Hypothalamus (tissue), 51 donors: ENCODE data around the gene HBA1.
A peak's percentile ranks its signal among the peaks of the same experiment; 100 is the strongest.
"Not testable (repeated sequence)": the region's sequence is repeated elsewhere in the genome, so short reads cannot be mapped to it uniquely, and the experiment has no call there.

Source experiments
- DNase-seq, 51 donors: peaks; one replicate each; lab custom pipeline; 2025; lab: John Stamatoyannopoulos, UW

The HBA1 gene

DNA sequence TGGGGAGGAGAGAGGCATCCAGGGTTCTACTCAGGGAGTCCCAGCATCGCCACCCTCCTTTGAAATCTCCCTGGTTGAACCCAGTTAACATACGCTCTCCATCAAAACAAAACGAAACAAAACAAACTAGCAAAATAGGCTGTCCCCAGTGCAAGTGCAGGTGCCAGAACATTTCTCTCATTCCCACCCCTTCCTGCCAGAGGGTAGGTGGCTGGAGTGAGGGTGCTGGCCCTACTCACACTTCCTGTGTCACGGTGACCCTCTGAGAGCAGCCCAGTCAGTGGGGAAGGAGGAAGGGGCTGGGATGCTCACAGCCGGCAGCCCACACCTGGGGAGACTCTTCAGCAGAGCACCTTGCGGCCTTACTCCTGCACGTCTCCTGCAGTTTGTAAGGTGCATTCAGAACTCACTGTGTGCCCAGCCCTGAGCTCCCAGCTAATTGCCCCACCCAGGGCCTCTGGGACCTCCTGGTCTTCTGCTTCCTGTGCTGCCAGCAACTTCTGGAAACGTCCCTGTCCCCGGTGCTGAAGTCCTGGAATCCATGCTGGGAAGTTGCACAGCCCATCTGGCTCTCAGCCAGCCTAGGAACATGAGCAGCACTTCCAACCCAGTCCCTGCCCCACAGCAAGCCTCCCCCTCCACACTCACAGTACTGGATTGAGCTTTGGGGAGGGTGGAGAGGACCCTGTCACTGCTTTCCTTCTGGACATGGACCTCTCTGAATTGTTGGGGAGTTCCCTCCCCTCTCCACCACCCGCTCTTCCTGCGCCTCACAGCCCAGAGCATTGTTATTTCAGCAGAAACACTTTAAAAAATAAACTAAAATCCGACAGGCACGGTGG lies 2.3 kb upstream of the HBA1 start:
- not testable (repeated sequence) for DNase-seq

DNA sequence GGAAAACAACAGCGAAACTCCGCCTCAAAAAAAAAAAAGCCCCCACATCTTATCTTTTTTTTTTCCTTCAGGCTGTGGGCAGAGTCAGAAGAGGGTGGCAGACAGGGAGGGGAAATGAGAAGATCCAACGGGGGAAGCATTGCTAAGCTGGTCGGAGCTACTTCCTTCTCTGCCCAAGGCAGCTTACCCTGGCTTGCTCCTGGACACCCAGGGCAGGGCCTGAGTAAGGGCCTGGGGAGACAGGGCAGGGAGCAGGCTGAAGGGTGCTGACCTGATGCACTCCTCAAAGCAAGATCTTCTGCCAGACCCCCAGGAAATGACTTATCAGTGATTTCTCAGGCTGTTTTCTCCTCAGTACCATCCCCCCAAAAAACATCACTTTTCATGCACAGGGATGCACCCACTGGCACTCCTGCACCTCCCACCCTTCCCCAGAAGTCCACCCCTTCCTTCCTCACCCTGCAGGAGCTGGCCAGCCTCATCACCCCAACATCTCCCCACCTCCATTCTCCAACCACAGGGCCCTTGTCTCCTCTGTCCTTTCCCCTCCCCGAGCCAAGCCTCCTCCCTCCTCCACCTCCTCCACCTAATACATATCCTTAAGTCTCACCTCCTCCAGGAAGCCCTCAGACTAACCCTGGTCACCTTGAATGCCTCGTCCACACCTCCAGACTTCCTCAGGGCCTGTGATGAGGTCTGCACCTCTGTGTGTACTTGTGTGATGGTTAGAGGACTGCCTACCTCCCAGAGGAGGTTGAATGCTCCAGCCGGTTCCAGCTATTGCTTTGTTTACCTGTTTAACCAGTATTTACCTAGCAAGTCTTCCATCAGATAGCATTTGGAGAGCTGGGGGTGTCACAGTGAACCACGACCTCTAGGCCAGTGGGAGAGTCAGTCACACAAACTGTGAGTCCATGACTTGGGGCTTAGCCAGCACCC lies 1.2 kb upstream of the HBA1 start:
- no peak for DNase-seq

DNA sequence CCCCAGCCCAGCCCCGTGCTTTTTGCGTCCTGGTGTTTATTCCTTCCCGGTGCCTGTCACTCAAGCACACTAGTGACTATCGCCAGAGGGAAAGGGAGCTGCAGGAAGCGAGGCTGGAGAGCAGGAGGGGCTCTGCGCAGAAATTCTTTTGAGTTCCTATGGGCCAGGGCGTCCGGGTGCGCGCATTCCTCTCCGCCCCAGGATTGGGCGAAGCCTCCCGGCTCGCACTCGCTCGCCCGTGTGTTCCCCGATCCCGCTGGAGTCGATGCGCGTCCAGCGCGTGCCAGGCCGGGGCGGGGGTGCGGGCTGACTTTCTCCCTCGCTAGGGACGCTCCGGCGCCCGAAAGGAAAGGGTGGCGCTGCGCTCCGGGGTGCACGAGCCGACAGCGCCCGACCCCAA lies 474 bp upstream of the HBA1 start:
- not testable (repeated sequence) for DNase-seq

DNA sequence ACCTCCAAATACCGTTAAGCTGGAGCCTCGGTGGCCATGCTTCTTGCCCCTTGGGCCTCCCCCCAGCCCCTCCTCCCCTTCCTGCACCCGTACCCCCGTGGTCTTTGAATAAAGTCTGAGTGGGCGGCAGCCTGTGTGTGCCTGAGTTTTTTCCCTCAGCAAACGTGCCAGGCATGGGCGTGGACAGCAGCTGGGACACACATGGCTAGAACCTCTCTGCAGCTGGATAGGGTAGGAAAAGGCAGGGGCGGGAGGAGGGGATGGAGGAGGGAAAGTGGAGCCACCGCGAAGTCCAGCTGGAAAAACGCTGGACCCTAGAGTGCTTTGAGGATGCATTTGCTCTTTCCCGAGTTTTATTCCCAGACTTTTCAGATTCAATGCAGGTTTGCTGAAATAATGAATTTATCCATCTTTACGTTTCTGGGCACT lies 928 bp downstream of the HBA1 start:
- no peak for DNase-seq

DNA sequence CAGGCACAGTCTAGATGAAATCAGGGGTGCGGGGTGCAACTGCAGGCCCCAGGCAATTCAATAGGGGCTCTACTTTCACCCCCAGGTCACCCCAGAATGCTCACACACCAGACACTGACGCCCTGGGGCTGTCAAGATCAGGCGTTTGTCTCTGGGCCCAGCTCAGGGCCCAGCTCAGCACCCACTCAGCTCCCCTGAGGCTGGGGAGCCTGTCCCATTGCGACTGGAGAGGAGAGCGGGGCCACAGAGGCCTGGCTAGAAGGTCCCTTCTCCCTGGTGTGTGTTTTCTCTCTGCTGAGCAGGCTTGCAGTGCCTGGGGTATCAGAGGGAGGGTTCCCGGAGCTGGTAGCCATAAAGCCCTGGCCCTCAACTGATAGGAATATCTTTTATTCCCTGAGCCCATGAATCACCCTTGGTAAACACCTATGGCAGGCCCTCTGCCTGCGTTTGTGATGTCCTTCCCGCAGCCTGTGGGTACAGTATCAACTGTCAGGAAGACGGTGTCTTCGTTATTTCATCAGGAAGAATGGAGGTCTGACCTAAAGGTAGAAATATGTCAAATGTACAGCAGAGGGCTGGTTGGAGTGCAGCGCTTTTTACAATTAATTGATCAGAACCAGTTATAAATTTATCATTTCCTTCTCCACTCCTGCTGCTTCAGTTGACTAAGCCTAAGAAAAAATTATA lies 1.6 kb downstream of the HBA1 start:
- no peak for DNase-seq

DNA sequence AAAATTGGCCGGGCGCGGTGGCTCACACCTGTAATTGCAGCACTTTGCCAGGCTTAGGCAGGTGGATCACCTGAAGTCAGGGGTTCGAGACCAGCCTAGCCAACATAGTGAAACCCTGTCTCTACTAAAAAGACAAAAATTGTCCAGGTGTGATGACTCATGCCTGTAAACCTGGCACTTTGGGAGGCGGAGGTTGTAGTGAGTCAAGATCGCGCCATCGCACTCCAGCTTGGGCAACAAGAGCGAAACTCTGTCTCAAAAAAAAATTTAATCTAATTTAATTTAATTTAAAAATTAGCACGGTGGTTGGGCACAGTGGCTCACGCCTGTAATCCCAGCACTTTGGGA lies 2.2 kb downstream of the HBA1 start:
- DNase-seq = no peak

DNA sequence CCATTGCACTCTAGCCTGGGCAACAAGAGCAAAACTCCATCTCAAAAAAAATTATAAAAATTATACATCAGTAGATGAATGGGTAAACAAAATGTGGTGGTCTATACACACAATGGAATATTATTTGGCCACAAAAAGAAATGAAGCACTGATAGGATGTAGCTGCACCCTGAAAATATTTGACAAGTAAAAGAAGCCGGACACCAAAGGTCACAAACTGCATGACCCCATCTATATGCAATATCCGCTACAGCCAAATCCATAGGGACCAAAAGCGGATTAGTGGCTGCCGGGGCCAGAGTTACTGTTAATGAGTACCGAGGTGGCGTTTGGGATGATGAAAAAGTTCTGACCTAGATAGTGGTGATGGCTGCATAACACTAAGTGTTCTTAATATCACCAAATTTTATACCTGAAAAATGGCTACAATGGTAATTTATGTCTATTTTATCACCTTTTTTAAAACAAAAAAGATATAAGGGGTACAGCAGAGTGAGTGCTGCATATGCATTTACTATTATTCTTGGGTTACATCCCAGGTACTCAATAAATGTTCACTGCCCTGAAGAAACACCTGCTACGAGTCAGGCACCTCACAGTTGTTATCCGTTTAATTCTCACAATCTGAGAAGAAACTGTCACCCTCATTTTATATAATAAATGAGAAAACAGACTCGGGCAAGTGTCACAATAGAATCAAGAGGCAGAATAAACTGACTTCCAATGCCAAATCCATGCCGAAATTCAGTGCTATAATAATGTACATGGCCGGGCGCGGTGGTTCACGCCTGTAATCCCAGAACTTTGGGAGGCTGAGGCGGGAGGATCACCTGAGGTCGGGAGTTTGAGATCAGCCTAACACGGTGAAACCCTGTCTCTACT lies 3.0 kb downstream of the HBA1 start:
- DNase-seq = no peak

DNA sequence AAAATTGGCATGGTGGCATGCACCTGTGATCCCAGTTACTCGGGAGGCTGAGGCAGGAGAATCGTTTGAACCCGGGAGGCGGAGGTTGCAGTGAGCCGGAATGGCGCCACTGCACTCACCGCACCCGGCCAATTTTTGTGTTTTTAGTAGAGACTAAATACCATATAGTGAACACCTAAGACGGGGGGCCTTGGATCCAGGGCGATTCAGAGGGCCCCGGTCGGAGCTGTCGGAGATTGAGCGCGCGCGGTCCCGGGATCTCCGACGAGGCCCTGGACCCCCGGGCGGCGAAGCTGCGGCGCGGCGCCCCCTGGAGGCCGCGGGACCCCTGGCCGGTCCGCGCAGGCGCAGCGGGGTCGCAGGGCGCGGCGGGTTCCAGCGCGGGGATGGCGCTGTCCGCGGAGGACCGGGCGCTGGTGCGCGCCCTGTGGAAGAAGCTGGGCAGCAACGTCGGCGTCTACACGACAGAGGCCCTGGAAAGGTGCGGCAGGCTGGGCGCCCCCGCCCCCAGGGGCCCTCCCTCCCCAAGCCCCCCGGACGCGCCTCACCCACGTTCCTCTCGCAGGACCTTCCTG lies 3.7 kb downstream of the HBA1 start, which contains the start of gene HBQ1:
TSS of gene HBQ1 (plus strand) at position 359 of the 575 bp plus-strand sequence. CDS start at position 387, 28 bp downstream.
- DNase-seq = peak in 3 of 51 donors; percentile 18 to 24 (median 23)

DNA sequence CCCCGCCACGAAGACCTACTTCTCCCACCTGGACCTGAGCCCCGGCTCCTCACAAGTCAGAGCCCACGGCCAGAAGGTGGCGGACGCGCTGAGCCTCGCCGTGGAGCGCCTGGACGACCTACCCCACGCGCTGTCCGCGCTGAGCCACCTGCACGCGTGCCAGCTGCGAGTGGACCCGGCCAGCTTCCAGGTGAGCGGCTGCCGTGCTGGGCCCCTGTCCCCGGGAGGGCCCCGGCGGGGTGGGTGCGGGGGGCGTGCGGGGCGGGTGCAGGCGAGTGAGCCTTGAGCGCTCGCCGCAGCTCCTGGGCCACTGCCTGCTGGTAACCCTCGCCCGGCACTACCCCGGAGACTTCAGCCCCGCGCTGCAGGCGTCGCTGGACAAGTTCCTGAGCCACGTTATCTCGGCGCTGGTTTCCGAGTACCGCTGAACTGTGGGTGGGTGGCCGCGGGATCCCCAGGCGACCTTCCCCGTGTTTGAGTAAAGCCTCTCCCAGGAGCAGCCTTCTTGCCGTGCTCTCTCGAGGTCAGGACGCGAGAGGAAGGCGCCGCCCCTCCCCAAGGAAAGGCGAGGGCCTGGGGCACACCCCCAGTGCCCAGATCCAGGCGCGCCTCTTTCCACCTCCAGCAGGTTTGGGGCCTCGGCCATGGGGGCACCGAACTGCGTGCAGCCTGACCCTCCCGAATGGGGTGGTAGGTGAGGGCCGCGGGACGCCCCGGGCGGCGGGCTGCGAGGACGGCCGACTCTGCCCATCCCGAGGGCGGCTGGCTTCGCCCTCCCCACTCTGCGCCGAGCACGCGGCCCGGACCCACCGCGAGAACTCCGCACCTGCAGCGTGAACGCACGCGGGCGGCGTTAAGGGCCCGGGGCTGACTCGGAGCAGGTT lies 4.4 kb downstream of the HBA1 start:
- DNase-seq = peak in 16 of 51 donors; percentile 4 to 65 (median 34)

DNA sequence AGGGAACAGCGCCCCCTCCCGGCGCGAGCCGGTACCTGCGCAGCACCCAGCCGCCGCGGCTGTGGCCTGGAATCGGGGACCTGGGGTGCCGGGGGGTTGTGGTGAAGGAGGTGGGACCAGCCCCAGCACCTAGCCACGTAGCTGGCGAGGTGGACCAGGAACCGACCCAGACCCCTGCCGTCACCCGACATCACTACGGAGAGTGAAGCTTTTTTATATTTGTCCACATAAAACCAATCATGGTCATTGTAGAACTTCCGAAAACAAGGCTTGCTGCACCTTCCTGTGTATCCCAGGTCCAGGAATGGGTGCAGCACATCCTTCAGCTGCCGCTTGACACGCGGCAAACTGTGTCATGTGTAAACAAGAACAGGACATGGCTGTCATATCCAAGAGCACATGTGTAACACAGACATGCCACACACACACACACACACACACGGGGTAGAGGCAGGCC lies 5.1 kb downstream of the HBA1 start:
- DNase-seq = peak in 30 of 51 donors; percentile 4 to 78 (median 28)

DNA sequence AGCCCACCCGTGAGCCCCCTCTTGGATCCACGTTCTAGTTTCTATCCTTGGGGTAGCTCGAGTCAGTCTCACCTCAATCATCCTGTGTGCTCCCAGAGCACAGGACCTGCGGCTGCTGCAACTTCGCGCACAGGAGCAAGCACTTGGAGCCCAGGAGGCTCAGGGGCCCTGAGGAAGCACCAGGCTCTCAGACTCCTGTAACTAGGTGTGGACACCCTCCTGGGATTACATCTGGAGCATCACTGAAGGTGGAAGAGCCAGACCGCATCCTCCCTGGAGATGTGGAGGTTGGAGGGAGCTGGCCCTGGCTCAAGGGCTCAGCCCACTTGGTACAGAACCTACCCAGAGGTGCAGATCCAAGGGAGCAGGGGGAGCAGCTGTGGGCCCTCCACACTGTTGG lies 6.5 kb downstream of the HBA1 start:
- DNase-seq = no peak

DNA sequence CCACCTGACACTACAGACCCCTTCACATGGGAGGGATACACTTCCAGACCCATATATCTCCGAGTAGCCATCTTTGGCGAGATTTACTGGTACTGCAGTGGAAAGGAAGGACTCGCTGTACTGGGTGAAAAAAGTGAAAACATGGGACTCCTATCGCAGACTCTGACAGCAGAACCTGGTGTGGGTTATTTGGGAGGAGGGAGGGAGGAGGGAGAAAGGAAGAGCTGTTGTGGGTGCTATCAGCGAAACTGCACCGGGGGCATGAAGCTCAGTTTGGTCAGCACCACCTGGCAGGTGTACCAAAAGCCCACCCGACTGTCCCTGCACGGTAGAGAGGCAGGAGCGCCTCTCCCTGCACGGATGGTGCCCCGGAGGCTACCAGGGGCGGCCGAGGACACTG lies 8.7 kb downstream of the HBA1 start:
- no peak for DNase-seq

DNA sequence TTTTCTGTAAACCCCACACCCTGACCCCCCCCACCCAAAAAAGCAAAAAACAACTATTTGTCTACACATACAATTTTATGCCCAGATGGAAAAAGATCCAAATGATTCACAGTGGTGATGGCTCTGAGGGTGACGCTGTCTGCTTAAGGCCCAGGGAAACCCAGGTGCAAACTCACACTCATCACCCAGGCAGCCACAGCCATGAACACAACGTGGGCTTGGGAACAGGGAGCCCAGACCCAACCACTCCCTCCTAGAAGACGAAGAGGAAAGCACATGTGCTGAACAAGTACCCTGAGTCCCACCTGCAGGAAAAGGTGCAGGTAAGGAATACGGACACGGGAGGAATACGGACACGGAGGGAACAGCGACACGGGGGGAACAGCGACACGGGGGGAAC lies 9.2 kb downstream of the HBA1 start:
- DNase-seq = no peak

DNA sequence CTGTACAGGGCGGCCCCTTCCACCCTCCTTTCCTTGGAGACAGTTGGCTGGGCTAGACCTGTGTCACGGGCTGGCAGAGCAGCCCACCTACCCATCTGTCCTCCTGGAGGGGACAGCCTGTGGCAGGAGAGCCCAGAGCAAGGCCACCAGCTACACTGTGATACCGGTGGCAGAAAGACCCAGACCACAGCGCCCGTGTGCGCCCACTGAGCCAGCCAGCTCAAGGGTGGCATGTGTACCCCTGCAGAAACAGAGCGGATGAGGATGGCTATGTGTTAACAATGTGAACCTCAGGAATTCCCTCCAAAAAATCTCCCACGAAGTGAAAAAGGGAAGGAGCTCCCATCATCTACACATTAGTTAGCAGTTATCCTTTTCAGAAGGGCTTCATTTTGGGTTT lies 10.8 kb downstream of the HBA1 start:
- no peak for DNase-seq

DNA sequence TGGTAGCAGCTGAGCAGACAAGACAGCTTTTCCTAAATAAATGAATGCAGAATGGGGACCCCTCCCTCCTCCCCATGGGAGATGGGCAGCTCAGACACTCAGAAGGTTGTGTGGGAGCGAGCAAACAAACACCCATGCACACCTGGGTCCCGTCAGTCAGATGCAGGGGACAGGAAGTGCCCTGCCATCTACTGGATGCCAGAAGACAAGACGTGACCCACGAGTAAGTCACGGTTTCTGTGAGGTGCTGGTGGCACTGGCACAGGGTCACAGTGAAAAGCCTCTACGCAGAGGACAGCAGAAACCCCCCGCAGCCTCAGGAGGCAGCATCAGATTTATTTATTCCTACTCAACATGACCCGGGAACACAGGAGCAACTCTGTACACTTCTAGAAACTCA lies 12.2 kb downstream of the HBA1 start:
- no peak for DNase-seq

DNA sequence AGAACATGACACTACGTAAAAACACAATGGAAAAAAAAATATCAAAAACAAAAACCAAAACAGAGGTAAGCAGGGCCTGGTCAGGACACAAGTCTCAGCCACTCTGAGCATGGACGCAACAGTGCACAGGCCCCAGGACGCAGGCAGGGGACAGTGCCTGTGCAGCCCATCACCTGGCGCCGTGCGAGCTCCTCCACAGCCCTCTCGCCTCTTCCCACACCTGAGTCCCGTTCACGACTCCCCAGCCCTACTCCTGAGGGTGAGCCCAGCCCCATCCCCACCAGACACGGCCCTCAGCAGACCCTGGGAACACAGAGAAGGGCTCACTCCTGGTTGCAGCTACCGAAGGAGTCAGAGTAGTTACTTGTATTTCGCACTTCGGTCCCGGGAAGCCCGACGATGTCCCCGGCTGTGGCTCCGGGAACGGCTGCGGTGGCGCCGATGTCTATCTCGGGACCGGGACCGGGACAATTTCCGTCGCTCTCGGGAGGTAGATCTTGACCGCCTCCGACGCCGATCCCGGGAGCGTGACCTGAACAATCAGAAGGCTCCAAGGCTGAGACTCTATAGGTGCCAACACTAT lies 13.2 kb downstream of the HBA1 start:
- no peak for DNase-seq

DNA sequence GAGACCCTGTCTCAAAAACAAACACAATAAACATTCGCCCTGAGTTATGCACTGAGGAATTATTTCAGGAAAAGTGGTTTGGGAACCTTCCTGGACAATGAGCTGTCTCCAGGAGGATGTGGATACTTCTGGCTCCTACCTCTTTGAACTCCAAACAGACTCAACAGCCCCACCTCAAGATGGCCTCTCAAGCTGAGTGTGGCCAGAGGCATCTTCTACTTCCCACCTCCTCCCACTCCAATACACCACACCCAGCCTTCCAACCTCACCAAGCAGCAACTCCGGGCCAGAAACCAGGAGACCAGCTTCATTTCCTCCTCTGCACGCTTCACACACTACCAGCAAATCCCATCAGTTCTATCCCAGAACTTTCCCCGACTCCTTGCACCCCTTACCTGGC lies 15.4 kb downstream of the HBA1 start:
- no peak for DNase-seq

DNA sequence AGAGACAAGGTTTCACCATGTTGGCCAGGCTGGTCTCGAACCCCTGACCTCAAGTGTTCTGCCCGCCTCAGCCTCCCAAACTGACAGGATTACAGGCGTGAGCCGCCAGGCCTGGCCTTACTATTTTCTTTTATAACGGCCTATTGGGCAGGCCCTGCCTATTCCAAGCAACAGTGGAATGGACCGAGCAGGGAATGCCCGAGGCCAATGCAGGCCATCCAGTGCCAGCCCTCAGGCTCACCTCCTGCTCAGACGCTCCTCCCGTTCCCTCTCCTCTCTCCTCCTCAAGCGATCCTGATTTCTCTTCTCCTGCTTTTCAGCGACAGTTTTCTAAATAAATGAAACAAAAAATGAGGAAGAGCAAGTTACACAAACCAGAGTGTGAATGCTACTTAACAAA lies 16.2 kb downstream of the HBA1 start:
- no peak for DNase-seq
